Endometrium (tissue), 2 donors: ENCODE data around the gene TEAD3.

Experiments
- FAIRE-seq: peaks from 2 replicates; lab custom pipeline; 2012; peaks lifted over from hg19 to GRCh38; lab: Jason Lieb, UNC
- donor health status: control.
- donor health status: control.

TEAD3 gene

DNA sequence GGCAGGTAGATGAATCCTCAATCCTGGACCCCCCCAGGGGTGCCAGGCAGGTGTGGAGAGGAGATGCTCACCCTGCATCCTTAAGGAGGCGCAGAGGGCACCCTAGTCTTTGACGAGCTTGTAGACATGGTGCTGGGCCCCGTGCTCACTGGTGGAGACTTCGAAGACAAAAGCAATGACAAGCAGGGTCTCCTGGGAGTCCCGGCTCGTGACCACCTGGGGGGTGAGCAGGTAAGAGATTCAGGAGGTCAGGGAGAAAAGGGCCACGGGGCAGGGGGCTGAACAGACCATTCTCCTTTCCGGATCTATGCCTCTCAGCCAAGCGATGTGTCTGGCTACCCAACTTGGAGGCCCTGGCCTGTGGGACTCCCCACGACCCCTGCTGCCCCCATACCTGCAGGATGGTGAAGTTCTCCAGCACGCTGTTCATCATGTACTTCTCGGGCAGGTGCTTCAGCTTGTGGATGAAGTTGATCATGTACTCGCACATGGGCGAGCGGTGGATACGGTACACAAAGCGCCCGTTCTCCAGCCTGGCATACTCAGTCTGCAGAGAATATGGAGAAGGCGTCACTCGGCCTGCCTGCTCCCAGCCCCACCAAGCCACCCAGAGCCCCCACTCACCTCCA is 21.8 kb downstream of the TEAD3 start:
- no peak for FAIRE-seq

DNA sequence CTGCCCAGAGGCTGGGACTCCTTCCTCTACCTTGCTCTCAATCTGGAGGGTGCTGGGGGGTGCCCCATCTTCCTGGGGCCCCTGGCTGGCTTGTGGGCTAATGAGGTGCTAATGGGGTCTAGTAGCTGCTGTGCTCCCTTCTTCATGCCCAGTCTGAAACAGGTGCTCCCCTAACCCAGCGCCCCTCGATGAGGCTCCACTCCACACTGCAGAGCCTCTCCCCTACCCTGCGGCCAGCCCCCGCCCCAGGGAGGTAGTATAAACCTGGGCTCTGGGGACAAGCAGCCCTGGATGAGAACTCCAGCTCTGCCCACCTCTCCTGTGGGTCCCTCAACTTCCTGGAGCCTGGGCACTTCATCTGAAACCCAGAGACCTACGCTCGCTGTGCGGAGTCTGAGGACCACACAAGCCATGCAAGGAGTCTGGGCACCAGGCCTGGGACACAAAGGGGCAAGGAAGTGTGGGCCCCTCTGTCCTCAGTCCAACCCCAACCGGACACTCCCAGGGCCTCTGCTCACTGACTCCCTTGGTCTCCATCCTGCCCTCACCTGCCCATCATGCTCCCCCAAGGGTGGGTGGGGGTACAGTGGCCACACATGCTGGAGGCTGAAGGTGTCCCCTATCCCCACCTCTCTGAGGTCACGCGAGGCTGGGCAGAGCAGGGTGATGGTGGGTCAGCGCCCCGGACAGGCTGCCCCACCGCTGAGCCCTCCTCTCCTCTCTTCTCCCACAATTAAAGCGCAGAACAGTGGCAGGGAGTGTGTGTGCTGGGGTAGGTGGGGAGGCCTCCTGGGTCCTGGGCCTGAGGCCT is 22.5 kb downstream of the TEAD3 start:
- FAIRE-seq, result no peak

DNA sequence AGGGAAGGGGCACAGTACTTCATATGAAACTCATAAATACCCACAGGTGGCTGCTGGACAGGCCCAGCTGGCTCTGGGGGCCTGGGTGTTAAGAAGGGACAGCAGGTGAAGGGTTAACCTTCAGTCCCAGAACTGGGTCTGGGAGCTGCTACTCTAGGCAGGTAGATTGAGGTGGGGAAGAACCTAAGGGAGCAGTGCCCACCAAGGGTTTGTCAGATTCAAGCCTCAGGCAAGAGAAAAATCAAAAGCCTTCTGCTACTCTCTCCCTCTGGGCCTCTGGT is 23.1 kb downstream of the TEAD3 start:
- FAIRE-seq, result no peak

DNA sequence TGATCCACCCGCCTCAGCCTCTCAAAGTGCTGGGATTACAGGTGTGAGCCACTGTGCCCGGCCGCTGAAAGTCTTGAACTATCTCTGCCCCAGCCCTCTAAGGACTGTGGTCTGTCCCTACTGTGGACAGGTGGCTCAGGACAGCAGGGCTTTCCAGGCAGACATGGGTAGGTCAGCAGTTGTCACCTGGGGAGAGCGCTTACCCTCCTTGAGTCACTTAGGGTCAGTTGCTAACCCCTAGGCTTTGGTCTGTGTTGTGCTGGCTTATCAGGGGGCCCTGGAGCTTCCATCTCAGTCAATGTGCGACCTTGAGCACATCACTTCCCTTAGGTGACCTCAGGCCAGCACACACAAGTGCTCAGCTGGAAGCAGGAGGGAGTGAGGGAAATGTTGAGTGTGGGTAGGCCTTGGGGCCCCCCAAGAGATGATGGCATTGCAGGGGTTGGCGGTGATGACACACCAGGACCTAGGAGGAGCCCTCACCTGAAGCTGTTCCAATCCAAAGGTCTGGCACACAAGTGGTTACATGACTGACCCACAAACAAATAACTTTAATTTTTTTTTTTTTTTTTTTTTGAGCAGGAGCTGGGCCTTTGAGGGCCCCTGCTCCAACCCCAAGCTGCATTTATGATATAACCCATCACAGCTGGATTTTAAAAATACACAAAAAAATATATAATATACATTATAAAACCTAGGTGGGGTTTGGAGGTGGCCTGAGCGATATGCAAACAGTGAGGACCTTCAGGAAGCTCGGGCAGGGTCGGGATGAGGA is 23.6 kb downstream of the TEAD3 start:
- no peak for FAIRE-seq

DNA sequence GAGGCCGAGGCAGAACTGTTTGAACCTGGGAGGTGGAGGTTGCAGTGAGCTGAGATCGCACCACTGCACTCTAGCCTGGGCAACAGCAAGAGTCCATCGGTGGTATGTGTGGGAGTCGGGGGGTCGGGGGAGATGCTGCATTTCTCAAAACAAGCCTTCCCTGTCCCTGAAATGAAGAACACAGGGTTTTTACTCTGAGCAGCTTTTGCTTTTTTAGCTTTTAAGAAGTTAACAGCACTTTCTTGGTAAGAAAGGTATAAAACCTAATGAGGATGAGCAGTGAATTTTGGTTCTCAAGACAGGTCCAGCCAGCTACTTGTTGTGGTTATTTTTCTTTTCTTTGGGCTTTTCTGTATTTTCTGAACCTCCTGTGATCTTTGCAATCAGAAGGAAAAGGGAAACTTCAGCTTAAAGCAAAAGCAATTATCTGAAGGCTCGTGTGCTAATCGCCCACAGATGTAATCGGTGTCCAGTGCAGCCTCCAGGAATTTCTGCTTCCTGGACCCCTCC is 25.0 kb downstream of the TEAD3 start:
- FAIRE-seq, result no peak

DNA sequence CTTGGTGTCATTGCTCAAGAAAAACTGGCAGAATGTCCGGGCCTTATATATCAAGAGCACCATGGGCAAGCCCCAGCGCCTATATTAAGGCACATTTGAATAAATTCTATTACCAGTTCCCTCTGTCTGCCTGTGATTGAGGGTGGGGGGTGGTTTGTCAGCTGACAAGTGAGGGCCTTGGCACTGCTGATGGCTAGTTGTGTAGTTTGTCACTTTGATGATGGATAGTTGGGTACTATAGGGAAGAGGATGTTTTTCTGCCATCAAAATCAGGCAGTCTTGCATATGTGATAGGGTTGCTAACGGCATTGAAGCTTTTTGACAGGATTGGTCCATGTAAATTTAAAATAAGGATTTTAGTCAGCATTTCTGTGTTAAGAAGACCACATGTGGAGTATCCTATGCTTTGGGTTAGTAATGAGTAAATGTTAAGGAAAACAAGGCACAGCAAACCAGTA is 26.2 kb downstream of the TEAD3 start:
- no peak for FAIRE-seq

DNA sequence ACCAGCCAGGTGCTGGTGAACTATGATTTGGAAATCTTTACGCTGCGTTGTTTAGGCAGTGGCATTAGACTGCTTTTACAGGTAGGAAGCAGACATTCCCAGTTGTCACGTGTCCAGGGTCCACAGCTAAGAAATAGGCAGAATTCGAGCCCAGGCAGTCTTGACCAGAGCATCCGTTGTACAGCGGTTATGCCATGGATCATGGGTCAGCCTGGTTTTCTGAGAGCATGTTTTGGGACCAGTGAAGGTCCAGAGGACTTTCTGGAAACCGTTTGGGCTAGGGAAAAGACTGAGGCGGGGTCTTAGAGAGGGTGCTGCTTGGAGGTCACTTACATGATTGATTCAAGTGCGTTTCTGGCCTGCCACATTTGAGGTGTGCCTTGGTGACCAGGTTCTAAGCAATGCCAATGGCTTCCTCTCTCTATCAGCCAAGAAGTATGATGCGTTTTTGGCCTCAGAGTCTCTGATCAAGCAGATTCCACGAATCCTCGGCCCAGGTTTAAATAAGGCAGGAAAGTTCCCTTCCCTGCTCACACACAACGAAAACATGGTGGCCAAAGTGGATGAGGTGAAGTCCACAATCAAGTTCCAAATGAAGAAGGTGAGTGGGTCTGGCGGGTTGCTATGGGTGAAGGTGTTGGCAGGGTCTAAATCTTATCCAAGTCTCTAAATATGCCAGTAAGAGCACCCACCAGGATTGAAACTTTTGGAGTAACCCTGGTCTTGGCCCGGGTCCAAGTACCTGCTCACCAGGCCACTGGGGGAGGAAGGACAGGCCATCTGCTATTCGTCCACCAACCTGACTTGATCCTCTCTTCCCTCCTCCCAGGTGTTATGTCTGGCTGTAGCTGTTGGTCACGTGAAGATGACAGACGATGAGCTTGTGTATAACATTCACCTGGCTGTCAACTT is 26.9 kb downstream of the TEAD3 start:
- no peak for FAIRE-seq

DNA sequence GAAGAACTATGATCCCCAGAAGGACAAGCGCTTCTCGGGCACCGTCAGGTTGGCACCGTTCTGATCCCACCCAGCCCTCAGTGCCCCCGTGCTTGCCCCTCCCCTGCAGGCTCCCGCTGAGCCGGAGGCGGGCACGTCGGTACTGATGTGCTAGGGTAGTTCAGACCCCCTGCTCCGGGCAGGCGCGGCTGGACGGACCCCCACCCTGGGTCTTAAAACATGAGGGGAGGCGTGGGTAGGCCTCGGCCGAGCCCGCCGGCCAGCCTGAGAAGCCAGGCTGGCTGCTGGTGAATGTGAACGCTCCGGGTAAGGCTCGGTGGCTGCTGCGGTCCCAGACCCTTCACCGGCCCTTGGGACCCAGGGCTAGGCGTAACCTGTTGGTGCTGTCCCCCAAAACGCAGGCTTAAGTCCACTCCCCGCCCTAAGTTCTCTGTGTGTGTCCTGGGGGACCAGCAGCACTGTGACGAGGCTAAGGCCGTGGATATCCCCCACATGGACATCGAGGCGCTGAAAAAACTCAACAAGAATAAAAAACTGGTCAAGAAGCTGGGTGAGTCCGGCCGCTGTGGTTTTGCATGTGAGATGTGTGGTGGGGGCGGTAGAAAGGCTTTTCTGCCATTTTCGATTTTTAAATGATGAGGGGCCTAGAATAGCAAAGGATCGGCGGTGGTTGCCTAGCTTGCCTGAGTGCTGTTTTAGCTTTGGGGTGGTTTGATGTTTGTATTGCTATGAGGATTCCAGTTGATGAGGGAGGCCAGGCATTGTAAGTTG is 27.7 kb downstream of the TEAD3 start:
- no peak for FAIRE-seq

DNA sequence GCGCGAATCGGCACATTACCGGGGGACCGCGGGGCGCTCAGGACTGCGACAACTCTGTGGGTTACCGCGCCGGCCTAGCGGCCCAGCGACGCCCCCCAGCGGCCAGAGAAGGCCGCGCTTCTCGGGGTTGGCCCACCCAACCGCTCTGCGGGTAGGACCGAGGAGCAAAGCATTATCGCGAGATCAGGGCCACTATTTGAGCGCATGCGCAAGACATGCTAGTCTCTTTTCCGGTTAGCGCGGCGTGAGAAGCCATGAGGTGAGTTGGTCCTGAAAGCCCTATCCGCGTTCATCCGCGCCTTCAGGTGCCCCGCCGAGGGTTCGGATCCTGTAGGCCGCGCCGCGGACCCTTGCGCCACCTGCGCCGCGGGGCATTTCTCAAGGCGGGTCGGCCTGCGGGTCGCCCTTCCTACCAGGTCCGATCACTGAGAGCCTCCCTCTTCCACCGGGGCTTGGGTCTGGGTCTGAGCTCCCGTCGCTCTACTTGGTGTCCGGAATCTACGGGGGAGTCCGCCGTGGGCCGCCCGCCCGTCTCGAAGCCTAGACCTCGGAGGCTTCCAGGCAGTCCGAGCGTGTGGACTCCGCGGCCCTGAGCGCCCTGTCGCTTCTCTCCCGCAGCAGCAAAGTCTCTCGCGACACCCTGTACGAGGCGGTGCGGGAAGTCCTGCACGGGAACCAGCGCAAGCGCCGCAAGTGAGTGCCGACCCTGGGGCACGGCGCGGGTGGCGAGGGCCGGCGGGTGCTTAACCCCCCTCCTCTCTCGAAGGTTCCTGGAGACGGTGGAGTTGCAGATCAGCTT is 28.5 kb downstream of the TEAD3 start, which contains the start of gene RPL10A:
Gene RPL10A (plus strand): TSS at position 221 of the 799 bp plus-strand sequence. CDS start 34 bp downstream, at position 255.
- FAIRE-seq, result no peak

DNA sequence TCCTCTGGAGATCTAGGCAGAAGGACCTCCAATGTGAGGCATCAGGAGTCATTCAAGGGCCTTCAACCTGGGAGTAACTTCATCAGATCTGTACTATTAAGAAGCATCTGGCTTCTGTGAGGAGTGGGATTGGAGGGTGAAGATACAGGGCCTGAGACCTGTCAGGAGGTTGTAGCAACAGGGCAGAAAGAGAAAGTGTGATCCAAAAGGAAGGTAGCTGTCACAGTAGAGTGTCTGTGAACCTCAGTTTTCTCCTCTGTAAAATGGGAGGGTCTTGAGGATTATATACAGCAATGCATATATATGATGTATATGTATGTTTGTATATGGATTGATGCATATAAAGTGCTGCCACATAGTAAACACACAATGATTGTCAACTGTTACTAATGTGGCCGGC is 31.2 kb downstream of the TEAD3 start:
- FAIRE-seq, result no peak

DNA sequence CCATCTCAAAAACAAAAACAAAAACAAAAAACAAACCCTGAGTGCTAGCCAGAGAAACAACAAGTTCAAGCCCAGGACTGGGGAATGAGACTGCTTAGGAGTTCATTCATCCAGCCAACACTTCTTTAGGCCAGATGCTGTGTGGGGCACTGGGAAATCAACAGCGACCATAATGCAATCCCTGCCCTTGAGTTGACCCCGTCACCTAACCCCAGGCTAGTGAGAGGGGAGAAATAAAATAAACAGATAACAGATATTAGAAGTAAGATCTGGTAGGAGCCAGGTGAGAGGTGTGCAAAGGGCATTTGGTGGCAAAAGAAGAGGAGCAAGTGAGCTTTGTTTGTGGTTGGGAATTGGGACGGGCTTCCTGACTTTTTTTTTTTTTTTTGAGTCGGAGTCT is 33.6 kb downstream of the TEAD3 start:
- no peak for FAIRE-seq

DNA sequence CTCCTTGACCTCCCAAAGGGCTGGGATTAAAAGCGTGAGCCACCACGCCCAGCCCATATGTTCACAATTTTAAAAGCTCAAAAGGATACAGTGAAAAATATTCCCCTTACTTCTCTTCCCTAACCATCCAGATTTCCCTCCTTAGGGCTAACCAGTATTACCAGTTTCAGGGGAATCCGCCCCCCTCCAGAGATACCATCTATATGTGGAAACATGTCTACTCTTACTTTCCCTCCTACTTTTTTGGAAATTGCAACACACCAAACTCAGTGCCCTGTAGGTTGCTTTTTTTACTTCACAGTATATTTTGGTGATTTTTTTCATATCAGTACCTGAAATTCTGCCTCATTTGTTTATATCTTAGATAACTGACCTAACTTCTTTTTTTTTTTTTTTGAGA is 35.6 kb downstream of the TEAD3 start:
- no peak for FAIRE-seq

DNA sequence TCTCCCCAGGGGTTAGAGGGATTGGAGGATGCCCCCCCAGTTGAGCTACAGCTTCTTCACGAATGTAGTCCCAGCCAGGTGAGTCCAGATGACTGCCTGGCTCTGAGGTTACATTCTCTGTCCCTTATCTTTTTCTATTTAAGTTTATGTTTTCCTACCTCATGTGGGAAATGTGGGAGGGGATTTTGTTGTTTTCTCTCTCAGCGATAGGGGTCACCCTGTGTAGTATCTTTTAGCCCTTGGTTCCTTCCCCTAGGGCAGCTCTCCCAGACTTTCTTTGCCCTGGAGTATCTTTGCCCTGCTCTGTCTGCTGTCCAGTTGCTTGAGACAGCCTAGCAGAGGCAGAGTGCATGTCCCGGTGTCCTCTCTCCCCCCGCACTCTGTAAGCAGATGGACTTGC is 39.0 kb downstream of the TEAD3 start:
- no peak for FAIRE-seq

DNA sequence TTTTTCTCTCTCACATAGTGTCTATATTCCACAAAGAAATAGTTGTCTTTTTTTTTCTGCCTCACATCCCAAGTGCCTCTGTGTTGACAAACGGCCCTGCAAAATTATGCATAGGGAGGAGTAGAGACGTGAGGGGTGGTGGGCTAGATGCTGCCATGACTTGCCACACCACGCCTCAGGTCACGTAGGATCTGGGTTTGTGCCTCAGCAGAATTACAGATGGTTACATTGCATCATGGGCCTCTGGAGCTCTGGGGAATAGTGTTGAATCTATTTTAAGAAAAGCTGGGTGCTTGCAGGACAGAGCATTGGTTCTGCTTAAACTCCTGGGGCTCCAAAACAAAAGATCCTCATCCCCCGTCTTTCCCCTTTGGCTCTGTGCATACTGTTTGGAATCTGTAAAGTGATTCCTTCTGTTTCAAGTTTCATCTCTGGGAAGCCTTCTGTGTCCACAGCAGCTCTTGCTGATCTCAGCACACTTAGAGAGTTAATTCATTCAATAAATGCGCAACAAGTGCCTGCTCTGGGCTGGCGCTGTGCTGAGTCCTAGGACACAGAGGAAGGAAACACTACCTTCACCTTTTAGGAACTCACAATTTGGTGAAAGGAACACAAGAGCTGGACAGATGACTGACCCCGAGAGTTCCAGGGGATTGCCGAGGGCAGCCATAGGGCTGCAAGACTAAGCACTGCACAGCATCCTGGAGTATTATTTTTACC is 42.3 kb downstream of the TEAD3 start:
- FAIRE-seq, result no peak

DNA sequence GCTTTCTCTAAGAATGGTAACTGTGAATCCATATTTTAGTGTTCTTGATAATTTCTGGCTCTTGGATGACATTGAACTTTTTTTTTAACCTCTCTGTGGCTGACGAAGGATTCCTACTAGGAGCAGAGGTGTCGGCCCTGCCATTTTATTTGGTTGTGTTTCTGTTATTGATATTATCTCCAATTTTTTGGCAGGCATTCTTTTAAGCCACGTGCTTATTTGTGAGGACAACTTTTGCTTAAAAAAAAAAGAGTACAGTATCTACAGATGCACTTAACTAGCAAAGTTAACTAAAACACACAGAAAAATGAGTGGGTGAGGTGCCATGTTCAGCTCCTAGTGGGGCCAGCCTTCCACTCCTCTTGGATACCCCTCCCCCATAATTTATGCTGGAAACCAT is 43.6 kb downstream of the TEAD3 start:
- no peak for FAIRE-seq

DNA sequence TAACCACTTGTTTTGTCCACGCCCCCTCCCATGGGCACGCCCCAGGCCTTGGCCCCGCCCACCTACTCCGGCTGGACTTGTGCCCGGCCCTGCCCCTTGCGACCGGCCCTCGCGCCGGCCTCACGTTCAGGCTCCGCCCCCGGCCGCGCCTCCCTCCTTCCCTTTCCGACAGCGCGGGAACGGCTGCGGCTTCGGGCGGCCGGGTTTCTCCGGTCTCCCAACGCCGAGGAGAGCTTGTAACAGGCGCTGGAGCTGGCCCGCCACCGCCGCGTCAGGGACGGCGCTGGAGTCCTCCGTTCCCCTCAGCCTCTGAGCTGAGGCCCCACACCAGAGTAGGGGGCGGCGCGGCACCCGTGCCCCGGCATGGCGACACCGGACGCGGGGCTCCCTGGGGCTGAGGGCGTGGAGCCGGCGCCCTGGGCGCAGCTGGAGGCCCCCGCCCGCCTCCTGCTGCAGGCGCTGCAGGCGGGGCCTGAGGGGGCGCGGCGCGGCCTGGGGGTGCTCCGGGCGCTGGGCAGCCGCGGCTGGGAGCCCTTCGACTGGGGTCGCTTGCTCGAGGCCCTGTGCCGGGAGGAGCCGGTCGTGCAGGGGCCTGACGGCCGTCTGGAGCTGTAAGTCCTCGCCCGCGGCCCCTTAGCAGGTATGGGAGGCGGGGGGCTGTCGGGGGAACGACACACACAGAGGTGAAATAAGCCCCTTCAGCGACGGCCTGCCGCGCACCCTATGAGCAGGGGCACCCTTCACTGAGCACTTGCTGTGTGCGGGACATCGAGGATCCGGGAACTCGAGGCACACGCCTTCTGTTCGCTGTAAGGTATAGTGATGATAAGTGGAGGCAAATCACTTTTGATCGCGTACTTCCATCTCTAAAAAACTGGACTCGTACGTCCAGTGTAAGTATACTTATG is 44.4 kb downstream of the TEAD3 start, which contains the start of gene FANCE:
Gene FANCE (plus strand): TSS at position 156 of the 908 bp plus-strand sequence. CDS start 208 bp downstream, at position 364.
- no peak for FAIRE-seq

DNA sequence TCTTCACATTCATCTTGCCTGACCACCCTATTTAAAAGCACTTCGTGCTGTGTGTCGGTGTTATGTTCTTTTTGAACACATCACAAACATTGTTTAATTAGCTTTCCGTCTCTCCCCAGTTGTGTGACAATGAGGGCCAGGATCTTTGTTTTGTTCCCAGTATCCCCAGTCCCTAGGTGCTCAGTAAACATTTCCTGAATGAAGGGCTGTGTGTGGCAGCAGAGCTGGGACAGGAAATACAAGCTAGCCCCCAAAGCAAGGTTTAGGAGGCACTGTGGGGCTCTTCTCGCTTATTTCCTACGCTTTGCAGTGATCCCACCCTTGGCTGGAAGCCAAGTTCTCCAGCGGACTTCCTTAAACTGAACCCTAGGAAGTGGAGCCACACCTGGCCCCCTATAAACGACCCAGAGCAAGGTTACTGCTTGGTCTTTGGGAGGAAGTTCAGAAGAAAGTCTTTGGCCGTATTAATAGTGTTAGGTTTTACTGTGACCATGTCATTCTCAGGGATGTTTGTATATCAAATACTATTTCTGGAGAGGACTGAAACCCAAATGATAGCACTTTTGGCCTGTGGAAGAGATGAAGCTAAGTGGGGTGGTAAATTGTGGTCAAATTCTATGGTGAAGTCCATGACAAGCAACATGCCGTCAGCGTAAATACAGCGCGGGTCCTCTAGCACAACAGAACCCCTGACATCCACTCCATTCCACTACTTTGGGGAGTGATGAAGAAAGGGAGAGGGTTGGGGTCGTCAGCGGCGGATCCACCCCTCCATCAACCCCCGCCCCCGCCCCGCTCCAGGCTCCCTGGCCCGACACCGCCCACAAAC is 45.3 kb downstream of the TEAD3 start:
- FAIRE-seq, result no peak
